ENCODE data around the gene GABBR2. TPM values are rescaled to one million over a fixed set of nuclear protein-coding genes. Genes with fewer than 3 reads are reported as not detected.

GABBR2 gene
- polyA plus RNA-seq, 1 of the 3 experiments (the other 2 are of a cell fraction): not detected

- TF ChIP-seq IRF3 (IDR thresholded peaks at IDR 0.05; ENCODE audit: low read depth, low read length) (no peak), TAF1 (IDR thresholded peaks at IDR 0.05; ENCODE audit: borderline replicate concordance, low read depth, low read length) (no peak), CHD2 (IDR thresholded peaks at IDR 0.05; ENCODE audit: low read length, partially characterized antibody) (no peak)
Observed at GRCh38 chr9:98304381-98304780, 404.4 kb downstream of the GABBR2 start (continued).

- no peaks in the 10 kb centered on the region for H3K79me2 ChIP-seq (ENCODE audit: insufficient read depth)
- no peak overlapping the region for H2AFZ ChIP-seq (ENCODE audit: low read depth)
- H3K36me3 ChIP-seq (replicated peaks in 1 of 2; ENCODE audit: control insufficient read depth in 1 of 2, insufficient read depth in 2 of 2, low read length in 1 of 2): no peaks in the 10 kb centered on the region
- H4K20me1 ChIP-seq (ENCODE audit: insufficient read depth): no peaks in the 10 kb centered on the region
- TF ChIP-seq JUND (IDR thresholded peaks at IDR 0.05) (no peak), PBX3 (IDR thresholded peaks at IDR 0.05) (no peak), REST (IDR thresholded peaks at IDR 0.05; ENCODE audit: low read depth, low read length) (no peak), TAF1 (IDR thresholded peaks at IDR 0.05; ENCODE audit: borderline replicate concordance, low read depth, low read length) (no peak), USF1 (IDR thresholded peaks at IDR 0.05; ENCODE audit: borderline replicate concordance, low read depth) (no peak), FOSL2 (IDR thresholded peaks at IDR 0.05; ENCODE audit: borderline replicate concordance, low read depth) (no peak), NRF1 (IDR thresholded peaks at IDR 0.05; ENCODE audit: low read depth, low read length) (no peak), TCF12 (IDR thresholded peaks at IDR 0.05) (no peak), NFIC (IDR thresholded peaks at IDR 0.05; ENCODE audit: borderline replicate concordance) (no peak), SMC3 (IDR thresholded peaks at IDR 0.05; ENCODE audit: low read depth, low read length) (no peak), SIN3A (IDR thresholded peaks at IDR 0.05; ENCODE audit: borderline replicate concordance, low read depth, low read length) (no peak), ZBTB33 (IDR thresholded peaks at IDR 0.05; ENCODE audit: borderline replicate concordance, low read depth) (no peak), YY1 (IDR thresholded peaks at IDR 0.05; ENCODE audit: low read depth) (no peak), POLR2AphosphoS5 (IDR thresholded peaks at IDR 0.05; ENCODE audit: low read depth, low read length) (no peak), GATA2 (CRISPR knock-in tag; IDR thresholded peaks at IDR 0.05) (no peak)
- no peak overlapping the region for H3K4me3 ChIP-seq (ENCODE audit: low read depth in 2 of 2, low read length in 1 of 2)
- WGBS (ENCODE audit: low lambda C conversion rate): 65% methylated on average over 7 of the region's 8 CpGs
- no peak overlapping the region for H3K9ac ChIP-seq
- H3K9me3 ChIP-seq: no peaks in the 10 kb centered on the region
- DNase-seq: no peak
- ChIA-PET POLR2A (no interaction called here), CTCF (interaction anchor here (0.9 to 2.1 kb wide), 4 partner anchors 12 to 472 kb away, joined by 3 to 15 read pairs (median 4); no protein-coding TSS in a partner anchor)
- no peak overlapping the region for H3K27ac ChIP-seq (ENCODE audit: low read depth in 2 of 2, low read length in 1 of 2)
- no peaks in the 10 kb centered on the region for H3K27me3 ChIP-seq (ENCODE audit: insufficient read depth)
- H3F3A ChIP-seq (replicated peaks; ENCODE audit: insufficient read depth): no peaks in the 10 kb centered on the region
- H3K4me1 ChIP-seq (ENCODE audit: control insufficient read depth in 1 of 2, insufficient read depth in 2 of 2, low read depth in 1 of 2, low read length in 1 of 2): peaks cover 0 to 11% of the 10 kb centered on the region in 2 experiments; a peak in 1 of 4 replicates
- H3K9me2 ChIP-seq: no peaks in the 10 kb centered on the region
- no peak overlapping the region for H3K4me2 ChIP-seq
Observed at GRCh38 chr9:98303633-98304125, 405.1 kb downstream of the GABBR2 start.
